ENCODE results near the gene C1orf210. TPM values are rescaled to one million over a fixed set of nuclear protein-coding genes. Genes with fewer than 3 reads are reported as not detected.

The C1orf210 gene
- total RNA-seq, 1 experiment from 2014 or later = 12.8 TPM

GRCh38 chr1:43312663-43313515 is 27.5 kb upstream of the C1orf210 start:
- no peaks in the 10 kb centered on the region for H3K36me3 Mint-ChIP-seq
- no peak overlapping the region for H3K4me3 Mint-ChIP-seq
- ChIA-PET POLR2A (no interaction called here), CTCF (interaction anchor here (1.5 to 1.6 kb wide), 3 partner anchors 28 to 86 kb away, joined by 3 to 5 read pairs (median 3); partner anchors contain the start of genes C1orf210 and CDC20)
- H3K27ac Mint-ChIP-seq = no peak overlapping the region
- ATAC-seq = no peak
- peaks cover 3% of the 10 kb centered on the region for H3K4me1 Mint-ChIP-seq
- no peak for DNase-seq (ENCODE audit: low spot score)
- TF ChIP-seq ETV6 (CRISPR knock-in tag; IDR thresholded peaks at IDR 0.05) (no peak), FOXJ3 (CRISPR knock-in tag; IDR thresholded peaks at IDR 0.05; ENCODE audit: borderline replicate concordance) (no peak), E2F4 (CRISPR knock-in tag; IDR thresholded peaks at IDR 0.05; ENCODE audit: borderline replicate concordance, low read depth) (no peak), IRF1 (CRISPR knock-in tag; IDR thresholded peaks at IDR 0.05) (no peak), NR2C2 (CRISPR knock-in tag; IDR thresholded peaks at IDR 0.05) (no peak), NFATC4 (CRISPR knock-in tag; IDR thresholded peaks at IDR 0.05) (no peak), FOXK1 (CRISPR knock-in tag; IDR thresholded peaks at IDR 0.05) (no peak), SMAD4 (CRISPR knock-in tag; IDR thresholded peaks at IDR 0.05) (no peak), MYBL2 (CRISPR knock-in tag; IDR thresholded peaks at IDR 0.05) (no peak), ZMAT4 (CRISPR knock-in tag; IDR thresholded peaks at IDR 0.05) (no peak)
- no peaks in the 10 kb centered on the region for H3K9me3 Mint-ChIP-seq
- H3K27me3 Mint-ChIP-seq (ENCODE audit: low read depth) = no peaks in the 10 kb centered on the region; the same call in 1 of the 2 replicates

GRCh38 chr1:43312212-43312623 is 26.8 kb upstream of the C1orf210 start:
- Mint-ChIP-seq H3K9me3 (no peaks in the 10 kb centered on the region), H3K4me3 (no peak overlapping the region), H3K27ac (no peak overlapping the region), H3K27me3 (ENCODE audit: low read depth) (no peaks in the 10 kb centered on the region; the same call in 1 of the 2 replicates), H3K4me1 (no peaks in the 10 kb centered on the region), H3K36me3 (no peaks in the 10 kb centered on the region)
- ChIA-PET POLR2A (no interaction called here), CTCF (interaction anchor here (1.5 to 1.6 kb wide), 2 partner anchors 46 to 85 kb away, joined by 3 to 5 read pairs; partner anchors contain the start of gene CDC20)
- DNase-seq (ENCODE audit: low spot score) (no peak), ATAC-seq (no peak)
- no peak for TF ChIP-seq OVOL2 (CRISPR knock-in tag; IDR thresholded peaks at IDR 0.05; ENCODE audit: borderline replicate concordance)
- no peak; the same call in 1 of the 2 replicates for TF ChIP-seq RELA (CRISPR knock-in tag; IDR thresholded peaks at IDR 0.05; ENCODE audit: borderline replicate concordance)
- TF ChIP-seq ZNF232 (CRISPR knock-in tag; IDR thresholded peaks at IDR 0.05) = no peak
- TF ChIP-seq GRHL2 (CRISPR knock-in tag; IDR thresholded peaks at IDR 0.05; ENCODE audit: insufficient replicate concordance, severe bottlenecking) = no peak
- no peak for TF ChIP-seq ESRRA (CRISPR knock-in tag; IDR thresholded peaks at IDR 0.05; ENCODE audit: borderline replicate concordance)
- TF ChIP-seq KAT7 (CRISPR knock-in tag; IDR thresholded peaks at IDR 0.05; ENCODE audit: borderline replicate concordance) = no peak
- no peak for TF ChIP-seq FOXK1 (CRISPR knock-in tag; IDR thresholded peaks at IDR 0.05)

GRCh38 chr1:43311521-43311920 is 26.1 kb upstream of the C1orf210 start:
- ChIA-PET POLR2A (no interaction called here), CTCF (interaction anchor here (1.5 to 1.6 kb wide), 2 partner anchors 47 to 85 kb away, joined by 3 to 5 read pairs; partner anchors contain the start of gene CDC20)
- ATAC-seq (no peak), DNase-seq (ENCODE audit: low spot score) (no peak)
- no peak overlapping the region for H3K4me3 Mint-ChIP-seq
- no peaks in the 10 kb centered on the region for H3K9me3 Mint-ChIP-seq
- no peaks in the 10 kb centered on the region; the same call in 1 of the 2 replicates for H3K27me3 Mint-ChIP-seq (ENCODE audit: low read depth)
- no peaks in the 10 kb centered on the region for H3K4me1 Mint-ChIP-seq
- no peaks in the 10 kb centered on the region for H3K36me3 Mint-ChIP-seq
- TF ChIP-seq ZMAT4 (CRISPR knock-in tag; IDR thresholded peaks at IDR 0.05) = no peak
- TF ChIP-seq NR1H2 (CRISPR knock-in tag; IDR thresholded peaks at IDR 0.05) = no peak
- no peak for TF ChIP-seq ATF1 (CRISPR knock-in tag; IDR thresholded peaks at IDR 0.05)
- TF ChIP-seq E2F5 (CRISPR knock-in tag; IDR thresholded peaks at IDR 0.05) = no peak
- no peak for TF ChIP-seq OVOL2 (CRISPR knock-in tag; IDR thresholded peaks at IDR 0.05; ENCODE audit: borderline replicate concordance)
- TF ChIP-seq ELF4 (CRISPR knock-in tag; IDR thresholded peaks at IDR 0.05; ENCODE audit: low read depth) = no peak
- no peak for TF ChIP-seq NFYB (CRISPR knock-in tag; conservative IDR thresholded peaks at IDR 0.05; ENCODE audit: low read depth)
- TF ChIP-seq CBFB (CRISPR knock-in tag; IDR thresholded peaks at IDR 0.05; ENCODE audit: low read depth) = no peak
- TF ChIP-seq GABPB1 (CRISPR knock-in tag; IDR thresholded peaks at IDR 0.05) = no peak
- TF ChIP-seq ZNF416 (CRISPR knock-in tag; IDR thresholded peaks at IDR 0.05) = no peak
- no peak for TF ChIP-seq SMAD4 (CRISPR knock-in tag; IDR thresholded peaks at IDR 0.05)
- H3K27ac Mint-ChIP-seq = no peak overlapping the region
